Panc1 (cell line): ENCODE measurements around the gene ARHGEF37.

ENCODE experiments used
- POLR2AphosphoS5 ChIP-seq: IDR thresholded peaks from 2 replicates; pipeline ENCODE4 v1.6.1; 2012; ENCODE audit warnings: mild to moderate bottlenecking, low read depth, low read length, moderate library complexity
- SIN3A ChIP-seq: IDR thresholded peaks from 2 replicates; pipeline ENCODE4 v1.6.1; 2012; ENCODE audit warnings: low read depth, mild to moderate bottlenecking, low read length, moderate library complexity, borderline replicate concordance; ENCODE audit not compliant: insufficient read depth
- TF ChIP-seq, protein P1 (sequence below): fragments of 450-650 bp; IDR thresholded peaks from 2 replicates; pipeline ENCODE4 v1.5.1; 2017; ENCODE audit warnings: mild to moderate bottlenecking

- TF ChIP-seq, protein P1, sequence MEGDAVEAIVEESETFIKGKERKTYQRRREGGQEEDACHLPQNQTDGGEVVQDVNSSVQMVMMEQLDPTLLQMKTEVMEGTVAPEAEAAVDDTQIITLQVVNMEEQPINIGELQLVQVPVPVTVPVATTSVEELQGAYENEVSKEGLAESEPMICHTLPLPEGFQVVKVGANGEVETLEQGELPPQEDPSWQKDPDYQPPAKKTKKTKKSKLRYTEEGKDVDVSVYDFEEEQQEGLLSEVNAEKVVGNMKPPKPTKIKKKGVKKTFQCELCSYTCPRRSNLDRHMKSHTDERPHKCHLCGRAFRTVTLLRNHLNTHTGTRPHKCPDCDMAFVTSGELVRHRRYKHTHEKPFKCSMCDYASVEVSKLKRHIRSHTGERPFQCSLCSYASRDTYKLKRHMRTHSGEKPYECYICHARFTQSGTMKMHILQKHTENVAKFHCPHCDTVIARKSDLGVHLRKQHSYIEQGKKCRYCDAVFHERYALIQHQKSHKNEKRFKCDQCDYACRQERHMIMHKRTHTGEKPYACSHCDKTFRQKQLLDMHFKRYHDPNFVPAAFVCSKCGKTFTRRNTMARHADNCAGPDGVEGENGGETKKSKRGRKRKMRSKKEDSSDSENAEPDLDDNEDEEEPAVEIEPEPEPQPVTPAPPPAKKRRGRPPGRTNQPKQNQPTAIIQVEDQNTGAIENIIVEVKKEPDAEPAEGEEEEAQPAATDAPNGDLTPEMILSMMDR: no peak
- TF ChIP-seq POLR2AphosphoS5: no peak
- TF ChIP-seq SIN3A: no peak
Observed at GRCh38 chr5:149532413-149532812, 48.9 kb upstream of the ARHGEF37 start.
